Erythroblast (primary cell): Measurements from ENCODE around the gene DMBT1.

ENCODE experiments used
- DNase-seq, 2 experiments: peaks; one replicate each; lab custom pipeline; 2025; lab: John Stamatoyannopoulos, UW
- GATA1 ChIP-seq: IDR thresholded peaks from 2 replicates; pipeline ENCODE4 v1.6.1; 2011; ENCODE audit warnings: low read depth, mild to moderate bottlenecking, control low read depth, low read length, moderate library complexity
- POLR2A ChIP-seq: IDR thresholded peaks from 2 replicates; pipeline ENCODE4 v1.6.1; 2011; ENCODE audit warnings: mild to moderate bottlenecking, low read length

DMBT1 gene

DNA sequence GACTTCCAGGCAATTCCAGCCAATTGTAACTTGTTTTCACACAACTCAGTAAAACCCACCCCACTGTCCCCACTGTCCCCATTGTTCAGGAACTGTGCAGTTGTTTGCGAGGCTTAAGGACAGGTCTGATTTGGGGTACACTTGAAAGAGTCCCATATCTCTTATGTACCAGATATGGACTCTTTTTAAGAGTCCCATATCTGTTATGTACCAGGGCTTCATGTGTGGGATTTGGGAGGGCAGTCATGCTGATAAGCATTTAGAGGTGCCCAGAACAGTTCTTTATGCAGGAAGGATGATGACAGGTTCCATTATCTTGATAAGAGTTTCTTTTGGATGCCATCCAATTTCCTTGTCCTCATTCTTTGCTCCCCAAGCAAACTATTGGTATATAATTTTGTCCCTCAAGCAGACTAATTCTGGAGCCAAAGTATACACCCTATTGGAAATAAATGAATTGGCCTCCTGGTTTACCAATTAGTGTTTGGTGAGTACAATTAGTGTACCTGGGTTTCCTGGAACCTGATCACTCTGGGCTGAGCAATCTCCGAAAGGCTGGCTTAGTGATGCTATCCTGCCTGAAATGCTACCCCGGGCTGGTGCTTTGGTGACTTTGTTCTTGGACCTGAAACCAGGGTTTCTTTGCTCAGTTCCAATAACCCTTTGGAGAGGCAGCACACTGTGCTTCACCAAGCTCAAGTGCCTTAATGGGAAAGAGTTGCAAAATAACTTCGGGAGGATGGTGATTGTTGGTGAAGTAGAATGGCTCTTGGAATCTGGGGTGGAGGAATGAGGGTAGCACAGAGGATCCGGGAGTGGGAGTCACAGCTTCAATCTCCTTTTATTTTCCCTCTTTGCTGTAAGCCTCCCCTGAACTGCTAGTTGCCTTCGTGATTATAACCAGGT is 6.2 kb upstream of the DMBT1 start:
- no peak for TF ChIP-seq GATA1
- TF ChIP-seq POLR2A: no peak
- DNase-seq: no peak

DNA sequence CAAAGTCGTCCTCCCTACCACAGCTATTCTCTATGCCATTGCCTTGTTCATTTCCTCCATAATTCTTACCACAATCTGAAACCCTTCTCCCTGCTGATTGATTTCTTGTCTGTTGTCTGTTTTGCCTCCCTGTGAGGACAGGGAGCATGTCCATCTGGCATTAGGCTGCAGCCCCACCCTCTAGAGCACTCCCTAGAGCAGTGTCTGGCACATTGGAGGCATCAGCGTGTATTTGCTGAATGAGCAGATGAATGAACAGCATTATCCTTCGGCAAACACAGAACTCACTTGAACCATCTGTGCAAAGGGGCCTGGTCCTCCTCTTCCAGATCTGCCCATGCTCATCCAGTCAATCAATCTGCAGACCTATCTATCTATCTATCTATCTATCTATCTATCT is 5.1 kb upstream of the DMBT1 start:
- DNase-seq: no peak
- TF ChIP-seq GATA1 (no peak), POLR2A (no peak)

DNA sequence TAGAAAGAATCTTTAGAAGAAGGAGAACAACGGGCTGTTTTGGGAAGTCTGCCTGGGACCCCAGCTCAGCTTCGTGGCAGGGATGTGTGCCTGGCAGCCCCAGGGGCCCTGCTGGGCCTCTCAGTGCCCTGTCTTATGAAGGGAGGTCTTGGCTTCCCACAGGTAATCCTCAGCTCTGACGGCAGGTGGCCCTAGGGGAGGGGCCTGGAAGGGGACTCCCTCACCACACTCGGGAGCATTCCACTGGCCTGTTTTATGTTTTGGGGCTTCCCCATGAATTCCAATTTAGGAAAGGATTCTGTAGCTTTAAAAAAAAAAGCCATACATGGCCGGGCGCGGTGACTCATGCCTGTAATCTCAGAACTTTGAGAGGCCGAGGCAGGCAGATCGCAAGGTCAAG is 3.0 kb upstream of the DMBT1 start:
- TF ChIP-seq POLR2A (no peak), GATA1 (no peak)
- DNase-seq: no peak

DNA sequence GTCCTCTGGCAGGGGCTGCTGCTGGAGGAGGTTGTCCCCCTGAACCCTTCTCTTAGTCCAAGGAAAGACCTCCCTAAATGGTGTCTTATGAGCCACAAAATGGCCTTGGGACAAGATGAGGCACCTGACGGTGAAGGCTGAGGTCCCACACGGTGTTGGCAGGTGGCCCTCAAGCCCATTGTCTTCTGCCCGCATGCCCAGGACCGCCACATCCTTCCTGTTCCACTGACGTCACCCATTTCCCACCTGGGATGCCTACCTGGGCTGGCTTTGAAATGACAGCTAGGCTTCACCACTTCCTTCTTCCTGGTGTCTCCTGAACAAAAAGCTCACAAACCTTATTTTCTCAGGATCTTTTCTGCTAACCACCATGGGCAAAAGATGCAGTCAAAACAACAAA is 2.1 kb upstream of the DMBT1 start:
- TF ChIP-seq POLR2A (no peak), GATA1 (no peak)

DNA sequence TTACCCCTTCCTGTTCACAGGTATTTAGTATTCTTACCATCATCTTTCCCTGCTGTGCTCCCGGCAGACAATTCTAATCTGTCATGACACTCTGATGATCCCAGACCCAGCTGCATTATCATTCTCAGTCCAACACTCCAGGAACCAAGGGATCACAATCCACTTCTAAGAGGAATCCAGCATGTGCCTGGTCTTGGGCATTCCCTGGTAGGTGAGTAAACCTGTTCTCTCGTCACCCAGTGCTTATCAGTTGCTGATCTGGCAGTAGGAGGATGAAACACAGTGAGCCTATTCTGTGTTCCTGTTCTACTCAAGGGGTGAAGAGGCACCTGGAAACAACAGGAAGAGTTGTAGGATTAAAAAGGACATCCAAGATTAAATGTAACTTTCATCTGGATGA is 1.3 kb upstream of the DMBT1 start:
- no peak for TF ChIP-seq POLR2A
- no peak for TF ChIP-seq GATA1

More for the DNA sequence above, 2.1 kb upstream of the DMBT1 start:
- no peak for DNase-seq

DNA sequence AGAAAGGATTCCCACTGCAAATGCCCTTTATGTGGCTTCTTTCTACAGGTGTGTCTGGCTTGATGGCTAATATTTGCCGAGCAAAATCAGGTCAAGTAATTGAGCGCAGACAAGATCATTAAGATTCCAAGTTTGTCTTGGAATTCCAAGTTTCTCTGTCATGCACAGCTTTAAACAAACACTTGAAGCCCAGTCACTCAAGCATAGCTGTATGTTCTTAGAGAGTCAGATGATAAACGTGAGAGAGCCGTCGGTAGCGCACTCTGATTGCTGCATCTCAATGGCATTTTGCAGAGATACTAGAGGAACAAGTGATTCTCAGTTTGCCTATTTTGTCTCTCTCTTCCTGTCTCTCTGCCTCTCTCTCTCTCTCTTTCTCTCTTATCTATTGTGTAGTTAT is 658 bp downstream of the DMBT1 start:
- DNase-seq: no peak

More for the DNA sequence above, 1.3 kb upstream of the DMBT1 start:
- DNase-seq: no peak

DNA sequence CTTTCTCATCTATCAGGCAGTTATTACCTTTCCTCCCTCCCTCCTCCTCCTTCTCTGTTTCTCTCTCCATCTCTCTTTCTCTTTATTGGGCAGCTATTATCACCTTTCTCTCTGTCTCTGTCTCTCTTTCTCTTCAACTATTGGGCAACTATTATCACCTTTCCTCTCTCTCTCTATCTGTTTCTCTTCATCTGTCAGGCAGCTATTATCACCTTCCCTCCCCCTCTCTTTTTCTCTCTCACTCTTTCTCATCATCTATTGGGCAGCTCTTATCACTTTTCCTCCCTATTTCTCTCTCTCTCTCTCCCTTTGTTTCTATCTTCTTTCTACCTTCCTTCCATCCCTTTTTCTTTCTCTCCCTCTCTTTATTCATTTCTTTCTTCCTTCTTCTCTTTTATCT is 1.2 kb downstream of the DMBT1 start:
- TF ChIP-seq POLR2A (no peak), GATA1 (no peak)
- DNase-seq: no peak

More for the DNA sequence above, 658 bp downstream of the DMBT1 start:
- TF ChIP-seq POLR2A (no peak), GATA1 (no peak)

DNA sequence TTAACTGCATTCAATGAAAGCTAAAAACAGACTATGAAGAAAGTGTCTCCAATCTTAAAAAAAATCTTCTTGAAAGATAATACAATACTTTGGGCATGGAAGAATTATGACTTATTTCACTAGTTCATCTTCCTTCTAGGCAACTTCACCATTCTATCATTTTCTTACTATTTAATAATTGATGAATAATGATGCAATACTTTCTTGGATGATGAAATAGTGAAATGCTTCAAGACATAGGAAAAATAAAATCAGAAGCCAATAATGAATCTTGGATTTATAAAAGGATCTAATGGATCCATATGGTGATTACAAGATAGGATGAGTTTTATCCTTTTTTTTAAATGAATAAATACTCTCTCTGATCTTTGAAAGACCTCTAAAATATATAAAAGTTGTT is 4.4 kb downstream of the DMBT1 start:
- TF ChIP-seq POLR2A (no peak), GATA1 (no peak)
- DNase-seq: no peak

DNA sequence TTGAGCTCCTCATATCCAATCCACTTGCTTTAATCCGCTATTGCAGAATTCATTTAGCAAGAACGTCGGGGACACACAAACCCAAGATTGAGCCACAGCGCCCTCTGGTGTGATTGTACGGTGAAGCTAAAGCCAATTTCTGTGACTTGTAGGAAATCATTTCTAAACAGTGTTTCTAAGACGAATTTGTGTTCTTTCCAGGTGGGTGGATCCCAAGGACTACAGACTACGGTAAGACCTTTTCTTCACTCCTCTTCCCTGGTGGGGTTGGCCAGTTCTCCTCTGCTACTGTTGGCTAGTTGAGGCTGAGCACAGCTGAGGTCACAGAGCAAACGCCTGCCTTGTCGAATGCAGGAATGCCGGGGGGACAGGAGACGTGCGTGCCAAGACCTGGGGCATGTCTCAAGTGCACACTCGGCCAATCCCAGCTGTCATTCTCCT is 5.2 kb downstream of the DMBT1 start:
- peak; percentile 51 to 67 for DNase-seq
- TF ChIP-seq GATA1 (no peak), POLR2A (no peak)

DNA sequence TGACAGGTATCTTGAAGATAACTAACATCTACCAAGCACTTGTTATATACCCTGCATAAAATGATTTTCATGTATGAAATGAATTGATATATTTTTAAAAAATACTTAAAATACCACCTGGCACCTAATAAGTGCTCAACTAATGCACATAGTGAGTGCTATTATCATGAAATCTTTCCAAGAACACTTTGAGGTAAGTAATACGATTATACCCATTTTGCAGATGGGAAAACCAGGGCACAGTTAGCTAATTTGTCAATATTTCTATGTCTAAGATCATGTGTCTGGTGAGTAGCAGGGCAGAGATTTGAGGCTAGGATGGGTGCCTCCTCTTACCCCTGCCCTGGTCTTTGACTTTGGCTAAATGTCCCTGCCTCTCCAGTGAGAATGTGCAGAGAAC is 6.1 kb downstream of the DMBT1 start:
- no peak for DNase-seq
- TF ChIP-seq GATA1: no peak
- no peak for TF ChIP-seq POLR2A

DNA sequence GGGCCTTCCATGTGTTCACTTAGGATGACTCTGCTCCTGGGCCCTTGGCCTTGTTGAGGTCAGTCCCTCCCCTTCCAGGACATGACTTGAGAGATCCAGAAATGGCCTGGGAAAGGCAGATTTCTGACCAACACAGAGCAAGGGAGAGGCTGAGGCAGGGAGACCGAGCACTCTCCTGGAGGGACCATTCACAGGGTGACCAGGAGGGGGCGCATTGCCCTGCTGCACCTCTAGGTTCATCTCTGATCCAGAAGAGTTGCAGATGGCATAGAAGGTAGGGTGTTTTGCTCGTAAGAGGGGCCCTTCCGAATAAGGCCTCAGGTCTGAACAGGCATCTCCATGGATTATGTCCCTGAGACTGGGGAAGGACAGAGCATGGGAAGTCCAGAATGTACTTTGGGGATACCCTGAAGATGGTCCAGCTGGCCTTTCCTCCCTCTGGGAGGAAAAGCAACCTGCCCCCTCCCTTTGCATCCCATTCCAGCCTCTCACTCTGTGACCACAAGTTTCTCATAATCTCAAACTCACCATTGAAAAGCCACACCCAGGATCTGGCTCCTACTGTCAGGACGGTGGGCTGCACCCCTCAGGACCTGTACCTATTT is 6.6 kb downstream of the DMBT1 start:
- peak; percentile 16 to 48 for DNase-seq
- TF ChIP-seq GATA1 (no peak), POLR2A (no peak)

DNA sequence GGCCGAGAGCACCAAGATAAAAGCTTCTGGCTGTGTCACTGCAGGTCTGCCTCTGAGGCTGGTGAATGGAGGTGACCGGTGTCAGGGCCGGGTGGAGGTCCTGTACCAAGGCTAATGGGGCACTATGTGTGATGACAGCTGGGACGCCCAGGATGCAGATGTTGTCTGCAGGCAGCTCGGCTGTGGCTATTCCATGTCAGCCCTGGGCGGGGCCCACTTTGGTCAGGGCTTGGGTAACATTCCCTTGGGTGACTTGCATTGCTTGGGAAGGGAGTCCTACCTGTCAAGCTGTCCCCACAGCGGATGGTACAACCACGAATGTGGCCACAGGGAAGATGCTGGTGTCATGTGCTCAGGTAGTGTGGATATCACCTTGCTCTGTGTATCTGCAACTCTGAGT is 8.0 kb downstream of the DMBT1 start:
- DNase-seq: no peak
- no peak for TF ChIP-seq GATA1
- TF ChIP-seq POLR2A: no peak

DNA sequence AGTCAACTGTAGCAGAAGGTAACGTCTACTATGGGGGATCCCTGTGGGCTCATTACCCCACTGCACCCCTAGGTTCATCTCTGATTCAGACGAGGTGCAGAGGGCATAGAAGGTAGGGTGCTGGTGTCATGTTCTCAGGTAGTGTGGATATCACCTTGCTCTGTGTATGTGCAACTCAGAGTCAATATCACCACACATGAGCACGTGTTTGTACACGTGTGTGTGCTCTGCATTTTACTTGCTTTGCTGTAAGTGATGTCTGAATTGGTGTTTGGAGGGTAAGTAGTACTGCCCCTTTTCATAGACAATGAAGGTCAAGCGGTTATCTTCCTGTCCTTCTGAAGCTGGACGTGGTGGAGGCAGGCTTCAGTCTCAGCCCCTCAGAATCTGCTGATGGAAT is 10.4 kb downstream of the DMBT1 start:
- no peak for DNase-seq
- no peak for TF ChIP-seq POLR2A
- TF ChIP-seq GATA1: no peak

DNA sequence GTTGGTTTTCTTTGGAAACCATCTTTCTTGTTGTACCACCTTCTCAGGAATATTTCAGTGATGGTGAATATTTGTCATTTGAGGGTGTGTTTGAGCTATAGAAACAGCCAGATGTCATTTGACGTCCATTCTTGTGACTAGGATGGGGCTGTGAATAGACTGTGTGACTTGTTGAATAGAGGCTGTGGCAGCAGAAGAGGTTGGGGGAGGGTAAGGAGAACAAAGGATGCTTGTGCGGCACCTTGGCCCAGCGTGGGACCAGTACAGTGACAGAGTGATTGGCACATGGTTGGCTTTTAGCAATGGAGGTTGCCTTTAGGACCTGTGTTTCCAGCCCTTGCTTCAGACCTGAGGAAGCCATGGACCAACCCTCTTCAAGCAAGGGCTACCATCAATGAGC is 11.3 kb downstream of the DMBT1 start:
- TF ChIP-seq GATA1 (no peak), POLR2A (no peak)

More for the DNA sequence above, 11.3 kb downstream of the DMBT1 start:
- no peak for DNase-seq
